RCC 7860 (cell line): ENCODE measurements around the gene RIPK3.
"Not testable (repeated sequence)": the region's sequence is repeated elsewhere in the genome, so short reads cannot be mapped to it uniquely, and the experiment has no call there.

ENCODE experiments used
- DNase-seq: peaks from one replicate; pipeline ENCODE4 v3.0.0-alpha.2; 2015; ENCODE audit warnings: low spot score
- FAIRE-seq: peaks from 2 replicates; lab custom pipeline; 2012; peaks lifted over from hg19 to GRCh38; lab: Jason Lieb, UNC

RIPK3 gene

GRCh38 chr14:24348186-24348585 is 8.4 kb upstream of the RIPK3 start:
- no peak for DNase-seq
- FAIRE-seq, result no peak

- no peak for FAIRE-seq
Observed at GRCh38 chr14:24347134-24347533, 7.3 kb upstream of the RIPK3 start.

GRCh38 chr14:24343795-24344660 is 4.2 kb upstream of the RIPK3 start:
- no peak for DNase-seq
- no peak for FAIRE-seq

More at GRCh38 chr14:24347134-24347533, 7.3 kb upstream of the RIPK3 start:
- no peak for DNase-seq

- FAIRE-seq (no peak), DNase-seq (no peak)
Observed at GRCh38 chr14:24342889-24343288, 3.1 kb upstream of the RIPK3 start.

- FAIRE-seq (no peak), DNase-seq (no peak)
Observed at GRCh38 chr14:24340606-24341005, 815 bp upstream of the RIPK3 start.

GRCh38 chr14:24338843-24339242 is 948 bp downstream of the RIPK3 start:
- DNase-seq, result no peak
- FAIRE-seq, result no peak

GRCh38 chr14:24337824-24338175 is 2.0 kb downstream of the RIPK3 start:
- DNase-seq (no peak), FAIRE-seq (no peak)

GRCh38 chr14:24337144-24337823 is 2.5 kb downstream of the RIPK3 start:
- FAIRE-seq, result no peak
- DNase-seq, result no peak

GRCh38 chr14:24335461-24336171 is 4.2 kb downstream of the RIPK3 start:
- FAIRE-seq (no peak), DNase-seq (no peak)

GRCh38 chr14:24334431-24335291 is 5.1 kb downstream of the RIPK3 start, which contains the start of gene ADCY4:
ADCY4 (minus strand) TSS chr14:24335071; CDS start chr14:24334652, 419 bp downstream.
- no peak for FAIRE-seq
- no peak for DNase-seq

- FAIRE-seq, result no peak
- peak; percentile 7 for DNase-seq
Observed at GRCh38 chr14:24332268-24332993, 7.4 kb downstream of the RIPK3 start.

- no peak for DNase-seq
- no peak for FAIRE-seq
Observed at GRCh38 chr14:24331731-24332267, 8.0 kb downstream of the RIPK3 start.

GRCh38 chr14:24330973-24331674 is 8.7 kb downstream of the RIPK3 start:
- FAIRE-seq (no peak), DNase-seq (no peak)

GRCh38 chr14:24329736-24330135 is 10.1 kb downstream of the RIPK3 start:
- no peak for DNase-seq
- no peak for FAIRE-seq

GRCh38 chr14:24329073-24329663 is 10.6 kb downstream of the RIPK3 start:
- no peak for FAIRE-seq
- DNase-seq, result no peak

GRCh38 chr14:24327914-24328313 is 11.9 kb downstream of the RIPK3 start:
- not testable (repeated sequence) for FAIRE-seq, DNase-seq

- no peak for FAIRE-seq
Observed at GRCh38 chr14:24327303-24327702, 12.5 kb downstream of the RIPK3 start.

GRCh38 chr14:24325963-24326362 is 13.8 kb downstream of the RIPK3 start:
- DNase-seq (no peak), FAIRE-seq (no peak)

More at GRCh38 chr14:24327303-24327702, 12.5 kb downstream of the RIPK3 start:
- no peak for DNase-seq
